GM10847 (cell line): ENCODE results near the gene FCSK.

Experiments
- POLR2A ChIP-seq: IDR thresholded peaks from 2 replicates; pipeline ENCODE4 v1.6.1; 2011; ENCODE audit not compliant: insufficient read length; ENCODE audit errors: extremely low read depth

The FCSK gene

DNA sequence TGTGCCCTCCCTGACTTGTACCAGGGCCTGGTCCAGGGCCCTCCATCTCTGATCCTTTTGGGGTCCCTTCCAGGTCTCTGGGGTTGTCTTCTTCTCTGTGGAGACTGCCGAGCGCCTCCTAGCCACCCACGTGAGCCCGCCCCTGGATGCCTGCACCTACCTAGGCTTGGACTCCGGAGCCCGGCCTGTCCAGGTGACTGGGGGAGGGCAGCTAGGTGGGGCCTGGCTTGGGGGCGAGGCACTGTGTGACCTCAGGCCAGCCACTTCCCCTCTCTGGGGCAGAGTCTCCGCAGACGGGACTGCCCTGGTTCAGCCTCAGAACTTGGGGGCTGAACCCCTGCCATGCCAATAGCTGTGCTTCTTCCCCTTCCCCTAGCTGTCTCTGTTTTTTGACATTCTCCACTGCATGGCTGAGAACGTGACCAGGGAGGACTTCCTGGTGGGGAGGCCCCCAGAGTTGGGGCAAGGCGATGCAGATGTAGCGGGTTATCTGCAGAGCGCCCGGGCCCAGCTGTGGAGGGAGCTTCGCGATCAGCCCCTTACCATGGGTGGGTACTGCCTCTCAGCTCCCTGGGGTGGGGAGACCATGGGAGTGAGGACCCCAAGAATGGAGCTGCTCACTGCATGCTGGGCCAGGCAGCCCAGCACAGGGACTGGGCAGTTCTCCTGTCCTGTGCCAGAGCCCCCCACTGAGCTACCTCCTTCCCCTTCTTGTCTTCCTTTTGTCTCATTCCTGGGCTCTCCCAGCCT is 14.6 kb downstream of the FCSK start:
- TF ChIP-seq POLR2A = no peak

DNA sequence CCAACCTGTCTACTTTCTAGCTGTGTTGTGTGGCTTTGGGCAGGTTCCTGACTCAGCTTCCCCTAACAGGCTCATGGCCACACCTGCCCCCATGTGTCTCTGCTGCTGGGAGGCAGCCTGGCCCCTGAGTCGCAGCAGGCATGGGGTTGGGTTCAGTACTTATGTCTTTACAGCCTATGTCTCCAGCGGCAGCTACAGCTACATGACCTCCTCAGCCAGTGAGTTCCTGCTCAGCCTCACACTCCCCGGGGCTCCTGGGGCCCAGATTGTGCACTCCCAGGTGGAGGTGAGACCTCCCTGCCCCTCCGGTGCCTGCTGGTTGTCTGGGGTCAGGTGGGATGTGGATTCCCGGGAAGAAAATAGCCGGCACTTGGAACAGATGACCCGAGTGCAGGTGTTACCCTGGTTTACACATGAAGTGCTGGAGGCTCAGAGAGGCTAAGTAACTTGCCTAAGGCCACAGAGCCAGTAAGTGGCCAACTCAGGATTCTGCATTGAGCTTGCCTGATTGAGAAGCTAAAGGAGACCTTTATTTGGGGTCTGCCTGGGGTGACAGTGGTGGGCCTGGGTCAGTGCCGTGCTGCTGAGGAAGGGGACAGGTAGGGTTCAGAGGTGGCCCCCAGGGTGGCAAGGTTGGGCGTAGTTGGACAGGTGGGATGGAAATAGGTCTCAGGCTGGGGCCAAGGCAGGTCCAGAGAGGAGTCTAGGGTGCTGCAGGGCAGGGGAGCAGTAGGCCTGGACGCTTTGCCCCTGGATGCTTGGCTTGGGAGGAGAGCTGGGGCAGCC is 15.9 kb downstream of the FCSK start:
- no peak for TF ChIP-seq POLR2A

GRCh38 chr16:70470927-70471341 is 16.5 kb downstream of the FCSK start:
- TF ChIP-seq POLR2A = no peak

DNA sequence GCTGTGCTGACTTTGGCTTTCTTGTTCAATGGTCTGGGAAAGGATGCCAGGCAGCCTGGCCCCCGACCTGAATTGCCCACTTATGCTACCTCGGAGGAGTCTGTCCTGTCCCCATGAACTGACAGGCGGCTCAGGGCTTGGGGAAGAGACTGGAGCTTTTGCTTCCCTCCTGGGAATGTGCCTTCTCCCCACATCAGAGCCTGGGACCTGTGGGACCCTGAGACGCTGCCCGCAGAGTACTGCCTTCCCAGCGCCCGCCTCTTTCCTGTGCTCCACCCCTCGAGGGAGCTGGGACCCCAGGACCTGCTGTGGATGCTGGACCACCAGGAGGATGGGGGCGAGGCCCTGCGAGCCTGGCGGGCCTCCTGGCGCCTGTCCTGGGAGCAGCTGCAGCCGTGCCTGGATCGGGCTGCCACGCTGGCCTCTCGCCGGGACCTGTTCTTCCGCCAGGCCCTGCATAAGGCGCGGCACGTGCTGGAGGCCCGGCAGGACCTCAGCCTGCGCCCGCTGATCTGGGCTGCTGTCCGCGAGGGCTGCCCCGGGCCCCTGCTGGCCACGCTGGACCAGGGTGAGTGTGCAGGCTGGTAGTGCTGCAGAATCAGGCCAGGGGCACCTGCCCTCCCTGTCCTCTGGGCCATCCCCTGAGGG is 18.5 kb downstream of the FCSK start:
- no peak for TF ChIP-seq POLR2A

DNA sequence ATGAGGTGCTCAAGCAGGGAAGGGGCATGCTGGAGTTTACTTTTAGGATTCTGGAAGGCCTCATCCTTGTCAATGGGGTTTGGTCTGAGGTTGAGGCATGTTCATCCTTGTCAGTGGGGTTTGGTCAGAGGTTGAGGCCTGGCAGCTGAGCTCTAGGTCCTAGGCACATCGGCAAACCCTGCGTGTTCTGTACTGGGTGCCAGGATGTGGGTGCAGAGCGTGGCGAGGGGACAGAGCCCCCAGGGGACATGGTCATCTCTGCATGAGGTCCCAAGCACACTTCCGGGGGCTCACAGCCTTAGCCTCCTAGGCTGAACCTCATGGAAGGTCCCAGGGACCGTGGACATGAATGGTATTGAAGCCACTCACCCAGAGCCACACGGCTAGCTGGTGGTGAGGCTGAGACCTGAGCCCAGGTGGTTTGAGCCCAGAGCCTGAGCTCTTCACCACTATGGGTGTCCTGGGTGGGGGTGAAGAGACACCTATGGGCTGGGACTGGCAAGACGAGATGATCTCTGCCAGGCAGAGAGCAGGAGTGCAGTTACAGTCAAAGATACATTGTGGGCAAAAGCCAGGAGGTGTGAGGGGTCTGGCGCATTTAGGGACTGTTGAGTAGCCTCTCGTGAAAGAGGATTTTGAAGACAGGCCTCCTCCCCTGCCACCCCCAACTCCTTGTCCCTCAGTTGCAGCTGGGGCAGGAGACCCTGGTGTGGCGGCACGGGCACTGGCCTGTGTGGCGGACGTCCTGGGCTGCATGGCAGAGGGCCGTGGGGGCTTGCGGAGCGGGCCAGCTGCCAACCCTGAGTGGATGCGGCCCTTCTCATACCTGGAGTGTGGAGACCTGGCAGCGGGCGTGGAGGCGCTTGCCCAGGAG is 19.3 kb downstream of the FCSK start:
- TF ChIP-seq POLR2A = no peak

GRCh38 chr16:70474320-70475053 is 20.1 kb downstream of the FCSK start:
- no peak for TF ChIP-seq POLR2A

- no peak for TF ChIP-seq POLR2A
These were observed 20.9 kb downstream of the FCSK start for GRCh38 chr16:70475054-70475871.

DNA sequence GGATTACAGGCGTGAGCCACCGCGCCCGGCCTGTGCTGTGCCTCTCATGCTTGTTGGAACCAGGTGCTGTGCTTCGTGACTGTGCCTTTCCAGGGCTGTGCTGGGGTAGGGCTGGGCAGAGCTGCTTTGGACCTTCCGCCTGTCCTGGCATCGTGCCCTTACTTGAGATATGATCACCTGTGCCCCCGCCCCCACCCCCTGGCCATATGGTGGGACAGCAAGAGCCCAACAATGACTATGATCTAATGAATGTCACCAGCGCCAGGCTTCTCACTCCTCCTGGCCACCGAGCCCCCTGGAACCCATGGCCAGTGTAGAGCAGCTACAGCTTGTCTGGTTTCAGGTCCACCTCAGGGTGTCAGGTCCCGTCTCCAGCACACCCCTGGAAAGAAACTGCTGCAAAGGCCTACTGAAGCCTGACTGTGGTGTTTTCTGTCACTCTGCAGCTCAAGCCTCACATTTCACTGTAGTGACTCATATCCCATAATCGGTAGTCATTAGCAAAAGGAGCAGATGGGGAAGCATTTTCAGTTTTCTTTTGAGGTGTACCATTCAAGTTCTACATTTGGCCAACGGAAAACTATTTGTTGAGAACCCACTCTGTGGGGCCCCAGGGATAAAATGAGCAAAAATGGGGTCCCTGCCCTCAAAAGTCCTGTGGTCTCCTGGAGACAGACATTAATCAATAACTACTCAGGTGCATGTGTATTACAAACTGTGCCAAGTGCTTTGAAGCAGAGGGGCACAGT is 22.1 kb downstream of the FCSK start:
- peak; percentile 22 for TF ChIP-seq POLR2A

- TF ChIP-seq POLR2A = no peak
These were observed 23.8 kb downstream of the FCSK start for GRCh38 chr16:70478169-70478568.

- TF ChIP-seq POLR2A = no peak
These were observed 24.5 kb downstream of the FCSK start for GRCh38 chr16:70478912-70479341.

GRCh38 chr16:70480127-70481105 is 26.0 kb downstream of the FCSK start:
- TF ChIP-seq POLR2A = no peak

GRCh38 chr16:70481929-70482536 is 27.6 kb downstream of the FCSK start:
- no peak for TF ChIP-seq POLR2A
